HG02885 (cell line): ENCODE measurements around the gene SARM1.

ENCODE experiments used
- ATAC-seq: cut with Tn5 transposase; IDR thresholded peaks from one replicate; pipeline ENCODE4 v1.9.1; 2021; ENCODE audit warnings: mild to moderate bottlenecking; ENCODE audit not compliant: unreplicated experiment, poor library complexity

Gene SARM1

GRCh38 chr17:28340374-28340773 lies 31.1 kb upstream of the SARM1 start:
- no peak for ATAC-seq

DNA sequence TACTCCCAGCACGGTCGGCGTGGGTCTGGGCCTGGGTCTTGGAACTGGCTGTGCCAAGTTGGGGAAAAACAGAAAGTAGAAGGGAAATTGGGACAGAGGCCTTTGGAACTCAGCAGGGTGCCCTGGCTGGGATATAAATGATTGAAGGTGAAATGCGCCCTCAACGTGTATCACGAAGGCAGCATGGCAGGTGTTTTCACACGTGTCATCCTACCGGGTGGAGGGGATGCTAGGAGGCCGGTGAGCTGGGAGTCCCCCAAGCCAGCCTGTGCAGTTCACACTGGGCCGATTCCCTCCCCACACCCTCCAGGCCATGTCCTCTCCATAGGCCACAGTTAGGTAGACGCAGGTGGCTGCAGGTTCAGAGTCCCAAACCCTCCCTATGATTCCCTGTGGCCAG lies 30.0 kb upstream of the SARM1 start:
- no peak for ATAC-seq

- ATAC-seq, result no peak
Observed at GRCh38 chr17:28342313-28342712, 29.2 kb upstream of the SARM1 start.

DNA sequence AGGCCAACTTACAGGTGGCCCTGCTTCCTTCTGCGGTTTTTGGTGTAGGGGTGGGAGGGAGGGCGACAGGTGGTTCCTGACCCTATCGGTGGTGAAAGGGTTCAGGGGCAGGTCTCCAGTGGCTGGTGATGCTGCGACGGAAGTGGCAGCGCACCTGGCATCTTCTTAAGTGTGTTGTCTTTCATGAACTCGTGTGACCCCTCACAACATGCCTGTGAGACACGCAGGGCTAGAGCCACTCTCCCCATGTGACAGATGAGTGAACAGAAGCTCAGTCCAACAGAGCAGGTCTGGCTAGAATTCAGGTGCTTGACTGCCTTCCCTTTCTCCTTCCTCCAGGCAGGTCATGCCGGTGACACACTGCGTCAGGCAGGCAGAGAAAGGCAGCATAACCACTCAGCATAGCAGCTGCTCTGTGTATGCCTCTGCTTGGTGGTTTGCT lies 28.0 kb upstream of the SARM1 start:
- ATAC-seq, result no peak

DNA sequence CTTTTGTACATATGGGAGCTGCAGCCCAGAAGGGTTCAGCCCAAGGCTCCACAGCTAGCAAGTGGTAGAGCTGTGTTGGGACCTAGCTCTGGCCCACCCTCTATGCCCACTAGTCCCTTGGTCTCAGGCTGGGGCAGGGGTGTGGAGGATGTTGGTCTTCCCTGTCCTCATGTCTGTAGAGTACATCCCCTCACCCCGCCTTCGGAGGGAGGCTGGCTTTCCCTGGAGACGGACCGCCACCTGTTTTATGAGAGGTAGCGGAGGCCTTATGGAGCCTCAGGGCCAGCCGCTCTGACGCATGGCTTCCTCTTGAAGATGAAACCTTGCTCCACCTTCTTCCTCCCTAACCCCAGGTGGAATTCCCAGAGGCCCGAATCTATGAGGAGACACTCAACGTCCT lies 27.5 kb upstream of the SARM1 start:
- no peak for ATAC-seq

- no peak for ATAC-seq
Observed at GRCh38 chr17:28344435-28344901, 27.0 kb upstream of the SARM1 start.

- no peak for ATAC-seq
Observed at GRCh38 chr17:28345419-28346198, 25.9 kb upstream of the SARM1 start.

DNA sequence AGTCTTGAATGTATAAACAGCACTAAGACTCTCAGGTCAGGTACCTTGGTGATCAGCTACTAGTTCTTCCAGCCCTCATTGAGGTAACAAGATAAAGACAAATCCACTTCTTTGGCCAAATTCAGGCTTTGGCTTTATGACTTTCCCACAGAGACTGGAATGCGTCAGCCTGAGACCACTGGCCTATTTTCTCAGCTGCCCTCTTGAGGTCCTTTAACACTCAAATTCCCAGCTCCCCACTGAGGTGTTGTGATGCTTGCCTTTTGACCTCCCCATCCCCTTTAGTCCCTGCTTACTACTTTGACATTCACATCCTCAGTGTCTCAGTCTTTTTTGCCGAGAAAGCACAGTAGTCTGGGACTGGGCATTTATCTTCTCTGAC lies 25.3 kb upstream of the SARM1 start:
- no peak for ATAC-seq

GRCh38 chr17:28346746-28347246 lies 24.7 kb upstream of the SARM1 start:
- no peak for ATAC-seq

DNA sequence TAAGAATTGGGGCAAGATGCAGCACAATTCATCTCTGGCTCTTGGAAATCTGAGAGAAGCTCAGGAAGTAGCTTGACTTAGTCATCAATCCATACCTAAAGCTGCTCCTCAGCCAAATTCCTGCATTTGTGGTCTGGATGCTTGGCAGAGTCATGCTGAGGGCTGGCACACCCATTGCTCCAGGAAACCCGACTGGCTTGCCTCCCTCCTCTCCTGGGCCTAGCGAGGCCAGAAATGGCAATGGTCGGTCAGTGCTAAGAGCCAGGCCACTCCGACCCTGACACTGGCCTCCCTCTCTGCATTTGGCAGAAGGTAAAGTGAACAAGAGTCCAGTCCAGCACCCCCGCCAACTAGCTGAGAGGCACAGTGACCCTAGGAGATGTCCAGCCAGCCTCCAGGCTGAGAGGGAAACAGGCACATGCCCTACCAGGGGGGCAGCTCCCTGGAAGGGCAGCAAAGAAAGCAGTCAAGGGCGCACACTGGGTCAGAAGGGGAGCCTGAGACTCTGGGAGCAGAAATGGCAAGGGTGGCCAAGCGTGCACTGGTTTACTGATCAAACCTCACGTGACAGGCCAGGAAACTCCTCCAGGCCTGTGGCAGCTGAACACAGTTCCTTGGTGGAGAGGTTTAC lies 24.1 kb upstream of the SARM1 start:
- no peak for ATAC-seq

DNA sequence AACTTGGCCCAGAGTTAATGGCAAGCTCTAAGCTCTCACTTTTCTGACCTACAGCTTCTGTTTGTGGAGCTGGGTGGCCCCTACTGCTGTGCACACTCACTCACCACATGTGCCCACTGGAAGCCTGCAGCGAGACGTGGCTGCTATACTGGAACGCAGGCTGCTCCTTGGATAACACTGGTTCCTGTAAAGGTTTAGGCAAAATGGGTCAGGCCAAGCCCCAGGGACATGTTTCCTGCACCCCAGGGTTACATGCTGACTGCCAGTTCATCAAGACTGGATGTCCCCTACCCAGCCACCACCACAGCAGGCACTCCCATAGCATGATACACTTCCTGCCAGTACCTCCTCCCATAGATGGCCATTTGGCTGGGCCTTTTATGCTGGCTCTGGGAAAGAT lies 22.5 kb upstream of the SARM1 start:
- ATAC-seq, result no peak

GRCh38 chr17:28350271-28350670 lies 21.2 kb upstream of the SARM1 start:
- ATAC-seq, result no peak

GRCh38 chr17:28357061-28357900 lies 14.2 kb upstream of the SARM1 start, which contains the start of gene POLDIP2:
Gene POLDIP2, minus strand, starts transcription at chr17:28357527. Its CDS starts 79 bp downstream, at chr17:28357448.
- ATAC-seq, result peak; percentile 97

DNA sequence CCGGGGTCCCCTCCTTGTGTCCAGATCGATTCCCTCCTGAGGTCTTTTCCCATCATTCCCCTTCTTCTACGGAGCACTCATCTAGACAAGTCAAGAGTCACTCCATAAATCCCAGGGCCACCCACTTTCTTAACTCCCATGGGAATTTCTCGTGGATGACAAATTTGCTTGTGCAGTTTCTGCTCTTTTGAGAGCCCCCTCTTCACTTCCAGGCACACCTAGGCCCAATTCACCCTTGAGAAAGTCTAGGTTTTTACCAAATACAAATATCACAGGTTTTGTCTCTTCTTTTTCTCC lies 13.6 kb upstream of the SARM1 start:
- ATAC-seq, result no peak

DNA sequence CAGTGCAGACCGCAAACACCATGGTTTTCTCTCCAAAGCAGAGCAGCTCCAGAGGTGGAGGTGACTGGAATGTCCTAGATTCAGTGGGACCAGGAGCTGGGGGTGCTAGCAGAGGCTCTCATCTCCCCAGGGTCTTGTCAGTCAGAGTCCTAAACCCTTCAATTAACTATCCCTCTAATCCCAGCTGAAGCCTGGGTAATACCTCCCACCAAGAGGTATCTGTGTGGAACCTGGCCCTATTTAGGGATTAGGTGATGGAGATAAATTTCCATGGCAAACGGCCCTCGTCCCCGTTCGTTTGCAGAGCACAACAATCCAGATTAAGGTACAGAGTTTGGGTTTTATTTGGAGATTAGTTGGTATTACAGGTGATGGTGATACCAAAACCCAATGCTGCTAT lies 8.3 kb upstream of the SARM1 start:
- no peak for ATAC-seq

- ATAC-seq, result no peak
Observed at GRCh38 chr17:28363776-28364650, 7.5 kb upstream of the SARM1 start.

GRCh38 chr17:28364665-28365363 lies 6.7 kb upstream of the SARM1 start, which contains the start of gene SEBOX:
Gene SEBOX, minus strand, starts transcription at chr17:28365199. Its CDS starts 48 bp downstream, at chr17:28365151.
- ATAC-seq, result no peak

DNA sequence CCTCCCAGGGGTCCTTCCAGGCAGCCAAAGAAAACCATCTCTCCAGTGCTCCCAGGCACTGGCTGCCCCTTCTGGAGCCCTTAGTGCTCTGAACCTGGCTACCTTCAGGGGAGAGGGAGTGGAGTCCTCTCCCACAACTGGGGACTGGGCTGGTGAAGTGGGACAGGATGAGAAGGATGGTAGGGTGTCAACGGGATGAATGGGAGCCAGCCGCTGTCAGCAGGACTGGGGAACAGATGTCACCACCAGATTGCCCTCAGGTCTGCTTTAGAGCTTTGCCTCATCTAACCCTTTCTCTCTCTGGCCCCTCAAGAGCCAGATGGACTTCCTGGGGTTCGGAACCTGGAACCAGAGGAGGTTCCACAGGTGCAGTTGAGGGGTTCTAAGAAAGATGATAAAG lies 6.0 kb upstream of the SARM1 start:
- no peak for ATAC-seq

GRCh38 chr17:28366605-28367004 lies 4.9 kb upstream of the SARM1 start:
- ATAC-seq, result no peak
